ENCODE results near the gene NCLN.

The NCLN gene

DNA sequence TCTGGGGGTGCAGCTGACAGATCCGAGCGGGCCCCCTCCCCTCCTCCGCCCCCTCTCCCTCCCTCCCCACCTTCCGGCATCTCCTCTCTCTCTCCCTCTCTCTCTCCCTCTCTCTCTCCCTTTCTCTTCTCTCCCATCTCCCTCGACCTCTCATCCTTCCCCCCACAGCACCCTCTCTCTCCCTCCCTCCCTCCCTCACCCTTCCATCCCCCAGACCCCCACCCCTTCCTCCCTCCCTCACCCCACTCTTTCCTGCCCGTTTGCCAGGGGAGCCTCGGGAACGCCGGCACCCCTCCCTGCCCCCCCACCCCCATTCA, 39.4 kb downstream of the NCLN start:
- H3K4me3 ChIP-seq (ENCODE audit: low read depth in 1 of 2, low read length in 1 of 2), result no peak overlapping the region
- no peak overlapping the region for H3K27ac ChIP-seq
- H3K4me1 ChIP-seq (ENCODE audit: control insufficient read depth in 1 of 2, insufficient read depth in 1 of 2, low read depth in 1 of 2, low read length in 1 of 2), result peaks cover 0 to 3% of the 10 kb centered on the region in 2 experiments
- TF ChIP-seq, protein P1, sequence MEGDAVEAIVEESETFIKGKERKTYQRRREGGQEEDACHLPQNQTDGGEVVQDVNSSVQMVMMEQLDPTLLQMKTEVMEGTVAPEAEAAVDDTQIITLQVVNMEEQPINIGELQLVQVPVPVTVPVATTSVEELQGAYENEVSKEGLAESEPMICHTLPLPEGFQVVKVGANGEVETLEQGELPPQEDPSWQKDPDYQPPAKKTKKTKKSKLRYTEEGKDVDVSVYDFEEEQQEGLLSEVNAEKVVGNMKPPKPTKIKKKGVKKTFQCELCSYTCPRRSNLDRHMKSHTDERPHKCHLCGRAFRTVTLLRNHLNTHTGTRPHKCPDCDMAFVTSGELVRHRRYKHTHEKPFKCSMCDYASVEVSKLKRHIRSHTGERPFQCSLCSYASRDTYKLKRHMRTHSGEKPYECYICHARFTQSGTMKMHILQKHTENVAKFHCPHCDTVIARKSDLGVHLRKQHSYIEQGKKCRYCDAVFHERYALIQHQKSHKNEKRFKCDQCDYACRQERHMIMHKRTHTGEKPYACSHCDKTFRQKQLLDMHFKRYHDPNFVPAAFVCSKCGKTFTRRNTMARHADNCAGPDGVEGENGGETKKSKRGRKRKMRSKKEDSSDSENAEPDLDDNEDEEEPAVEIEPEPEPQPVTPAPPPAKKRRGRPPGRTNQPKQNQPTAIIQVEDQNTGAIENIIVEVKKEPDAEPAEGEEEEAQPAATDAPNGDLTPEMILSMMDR (IDR thresholded peaks at IDR 0.05), result no peak
- no peaks in the 10 kb centered on the region for H3K36me3 ChIP-seq
- peaks cover 90% of the 10 kb centered on the region for H3K27me3 ChIP-seq
- no peaks in the 10 kb centered on the region for H3K9me3 ChIP-seq

GRCh38 chr19:3225677-3226093, 40.0 kb downstream of the NCLN start:
- peaks cover 0 to 3% of the 10 kb centered on the region in 2 experiments for H3K4me1 ChIP-seq (ENCODE audit: control insufficient read depth in 1 of 2, insufficient read depth in 1 of 2, low read depth in 1 of 2, low read length in 1 of 2)
- no peak overlapping the region for H3K27ac ChIP-seq
- H3K27me3 ChIP-seq, result peaks cover 96% of the 10 kb centered on the region
- no peaks in the 10 kb centered on the region for H3K9me3 ChIP-seq
- TF ChIP-seq, protein P1 (IDR thresholded peaks at IDR 0.05), result no peak
- H3K36me3 ChIP-seq, result no peaks in the 10 kb centered on the region
- H3K4me3 ChIP-seq (ENCODE audit: low read depth in 1 of 2, low read length in 1 of 2), result no peak overlapping the region

DNA sequence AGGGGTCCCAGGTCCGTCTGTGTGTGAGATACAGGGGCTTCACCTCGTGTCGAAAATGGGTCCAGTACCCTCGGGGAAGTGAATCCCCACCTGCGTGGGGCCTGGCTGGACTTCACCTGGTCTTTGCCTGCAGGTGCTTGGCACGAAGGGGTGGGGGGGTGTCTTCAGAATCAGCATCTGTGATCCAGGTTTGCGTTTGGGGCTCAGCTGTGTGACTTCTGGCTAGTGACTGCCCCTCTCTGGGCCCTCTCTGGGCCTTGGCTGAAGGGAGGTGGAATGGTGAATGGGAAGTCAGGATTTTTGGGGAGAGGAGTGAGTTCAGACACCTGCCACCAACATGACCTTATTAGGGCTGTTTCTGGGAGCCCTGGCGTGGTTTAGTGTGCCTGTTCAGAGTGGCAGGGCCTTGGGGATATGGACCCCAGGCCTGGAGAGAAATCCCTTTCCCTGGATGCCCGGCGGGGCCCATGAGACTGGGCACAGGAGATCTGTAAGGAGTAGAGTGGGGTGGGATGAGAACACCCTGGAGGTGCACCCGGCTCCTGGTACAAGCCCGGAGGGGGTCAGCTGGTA, 41.4 kb downstream of the NCLN start:
- Histone ChIP-seq H3K27me3 (peaks cover 99% of the 10 kb centered on the region), H3K4me1 (ENCODE audit: control insufficient read depth in 1 of 2, insufficient read depth in 1 of 2, low read depth in 1 of 2, low read length in 1 of 2) (peaks cover 0 to 3% of the 10 kb centered on the region in 2 experiments), H3K9me3 (no peaks in the 10 kb centered on the region), H3K4me3 (ENCODE audit: low read depth in 1 of 2, low read length in 1 of 2) (no peak overlapping the region), H3K36me3 (no peaks in the 10 kb centered on the region), H3K27ac (no peak overlapping the region)
- TF ChIP-seq, protein P1 (IDR thresholded peaks at IDR 0.05), result no peak

GRCh38 chr19:3229346-3229743, 43.6 kb downstream of the NCLN start:
- no peak overlapping the region for H3K4me3 ChIP-seq (ENCODE audit: low read depth in 1 of 2, low read length in 1 of 2)
- TF ChIP-seq, protein P1 (IDR thresholded peaks at IDR 0.05), result no peak
- no peak overlapping the region for H3K27ac ChIP-seq
- H3K36me3 ChIP-seq, result no peaks in the 10 kb centered on the region
- H3K4me1 ChIP-seq (ENCODE audit: control insufficient read depth in 1 of 2, insufficient read depth in 1 of 2, low read depth in 1 of 2, low read length in 1 of 2), result peaks cover 0 to 3% of the 10 kb centered on the region in 2 experiments
- peaks cover 98% of the 10 kb centered on the region for H3K27me3 ChIP-seq
- H3K9me3 ChIP-seq, result no peaks in the 10 kb centered on the region

- Histone ChIP-seq H3K9me3 (no peaks in the 10 kb centered on the region), H3K4me3 (ENCODE audit: low read depth in 1 of 2, low read length in 1 of 2) (no peak overlapping the region), H3K27me3 (peaks cover 98% of the 10 kb centered on the region), H3K27ac (no peak overlapping the region), H3K36me3 (no peaks in the 10 kb centered on the region), H3K4me1 (ENCODE audit: control insufficient read depth in 1 of 2, insufficient read depth in 1 of 2, low read depth in 1 of 2, low read length in 1 of 2) (no peaks in the 10 kb centered on the region)
- TF ChIP-seq, protein P1 (IDR thresholded peaks at IDR 0.05), result no peak
Observed at GRCh38 chr19:3229888-3230496, 44.3 kb downstream of the NCLN start.
